HEK293 (cell line): ENCODE measurements around the gene TAF12.
A peak's percentile ranks its signal among the peaks of the same experiment; 100 is the strongest.

ENCODE experiments used
- GLI4 ChIP-seq: fragments of 450-650 bp; formaldehyde crosslinking; IDR thresholded peaks from 2 replicates; pipeline ENCODE4 v1.5.1; 2016; ENCODE audit warnings: missing biosample characterization, missing genetic modification characterization
- GLIS1 ChIP-seq: fragments of 450-650 bp; formaldehyde crosslinking; IDR thresholded peaks from 2 replicates; pipeline ENCODE4 v1.5.1; 2016; ENCODE audit warnings: missing biosample characterization, missing genetic modification characterization
- IKZF3 ChIP-seq: fragments of 450-650 bp; IDR thresholded peaks from 2 replicates; pipeline ENCODE4 v1.5.0; 2018; ENCODE audit warnings: missing biosample characterization, mild to moderate bottlenecking, missing genetic modification characterization, moderate library complexity
- KLF10 ChIP-seq: fragments of 450-650 bp; IDR thresholded peaks from 2 replicates; pipeline ENCODE4 v1.5.1; 2018; ENCODE audit warnings: missing biosample characterization, mild to moderate bottlenecking, missing genetic modification characterization
- OSR2 ChIP-seq: fragments of 450-650 bp; formaldehyde crosslinking; IDR thresholded peaks from 2 replicates; pipeline ENCODE4 v1.5.1; 2016; ENCODE audit warnings: missing biosample characterization, missing genetic modification characterization
- SCRT2 ChIP-seq: fragments of 450-650 bp; formaldehyde crosslinking; IDR thresholded peaks from 2 replicates; pipeline ENCODE4 v1.5.1; 2016; ENCODE audit warnings: missing biosample characterization, missing genetic modification characterization
- YY1 ChIP-seq: fragments of 450-650 bp; formaldehyde crosslinking; IDR thresholded peaks from 2 replicates; pipeline ENCODE4 v1.5.1; 2018; ENCODE audit warnings: missing biosample characterization, missing genetic modification characterization
- YY2 ChIP-seq: fragments of 450-650 bp; formaldehyde crosslinking; IDR thresholded peaks from 2 replicates; pipeline ENCODE4 v1.5.1; 2016; ENCODE audit warnings: missing biosample characterization, missing genetic modification characterization
- ZNF10 ChIP-seq: fragments of 450-650 bp; formaldehyde crosslinking; IDR thresholded peaks from 2 replicates; pipeline ENCODE4 v1.5.1; 2017; ENCODE audit warnings: missing biosample characterization, missing genetic modification characterization
- ZNF121 ChIP-seq: fragments of 450-650 bp; formaldehyde crosslinking; IDR thresholded peaks from 2 replicates; pipeline ENCODE4 v1.5.1; 2016; ENCODE audit warnings: missing biosample characterization, missing genetic modification characterization
- ZNF23 ChIP-seq: fragments of 450-650 bp; formaldehyde crosslinking; IDR thresholded peaks from 2 replicates; pipeline ENCODE4 v1.5.1; 2016; ENCODE audit warnings: missing biosample characterization, missing genetic modification characterization, borderline replicate concordance
- ZNF24 ChIP-seq: fragments of 450-650 bp; formaldehyde crosslinking; IDR thresholded peaks from 2 replicates; pipeline ENCODE4 v1.5.1; 2016; ENCODE audit warnings: missing biosample characterization, missing genetic modification characterization
- ZNF248 ChIP-seq: fragments of 450-650 bp; formaldehyde crosslinking; IDR thresholded peaks from 2 replicates; pipeline ENCODE4 v1.5.1; 2017; ENCODE audit warnings: missing biosample characterization, missing genetic modification characterization
- ZNF324 ChIP-seq: fragments of 450-650 bp; formaldehyde crosslinking; IDR thresholded peaks from 2 replicates; pipeline ENCODE4 v1.5.1; 2016; ENCODE audit warnings: missing biosample characterization, missing genetic modification characterization
- ZNF341 ChIP-seq: fragments of 450-650 bp; formaldehyde crosslinking; IDR thresholded peaks from 2 replicates; pipeline ENCODE4; 2016; ENCODE audit warnings: low read depth, missing biosample characterization, missing genetic modification characterization
- ZNF354C ChIP-seq: fragments of 450-650 bp; formaldehyde crosslinking; IDR thresholded peaks from 2 replicates; pipeline ENCODE4 v1.5.1; 2016; ENCODE audit warnings: missing biosample characterization, missing genetic modification characterization, low read depth, borderline replicate concordance
- ZNF37A ChIP-seq: fragments of 450-650 bp; IDR thresholded peaks from 2 replicates; pipeline ENCODE4 v1.5.1; 2018; ENCODE audit warnings: missing biosample characterization, missing genetic modification characterization
- ZNF514 ChIP-seq: fragments of 450-650 bp; formaldehyde crosslinking; IDR thresholded peaks from 2 replicates; pipeline ENCODE4 v1.5.1; 2016; ENCODE audit warnings: missing biosample characterization, missing genetic modification characterization
- ZNF785 ChIP-seq: fragments of 450-650 bp; formaldehyde crosslinking; IDR thresholded peaks from 2 replicates; pipeline ENCODE4 v1.5.1; 2016; ENCODE audit warnings: missing biosample characterization, missing genetic modification characterization
- ZSCAN30 ChIP-seq: fragments of 450-650 bp; IDR thresholded peaks from 2 replicates; pipeline ENCODE4 v1.5.1; 2018; ENCODE audit warnings: missing biosample characterization, mild to moderate bottlenecking, missing genetic modification characterization, moderate library complexity
- TF ChIP-seq, protein P1 (sequence below): fragments of 450-650 bp; formaldehyde crosslinking; IDR thresholded peaks from 2 replicates; pipeline ENCODE4 v1.5.1; 2016; ENCODE audit warnings: missing biosample characterization, missing genetic modification characterization
- TF ChIP-seq, protein P2 (sequence below): fragments of 450-650 bp; formaldehyde crosslinking; IDR thresholded peaks from 2 replicates; pipeline ENCODE4 v1.5.0; 2017; ENCODE audit warnings: missing biosample characterization, missing genetic modification characterization, borderline replicate concordance
- TF ChIP-seq, protein P3 (sequence below): fragments of 450-650 bp; formaldehyde crosslinking; IDR thresholded peaks from 2 replicates; pipeline ENCODE4 v1.5.1; 2016; ENCODE audit warnings: missing biosample characterization, missing genetic modification characterization
- TF ChIP-seq, protein P4 (sequence below): fragments of 450-650 bp; formaldehyde crosslinking; IDR thresholded peaks from 2 replicates; pipeline ENCODE4 v1.5.1; 2017; ENCODE audit warnings: missing biosample characterization, missing genetic modification characterization
- TF ChIP-seq, protein P5 (sequence below): fragments of 450-650 bp; formaldehyde crosslinking; IDR thresholded peaks from 2 replicates; pipeline ENCODE4 v1.5.1; 2016; ENCODE audit warnings: missing biosample characterization, missing genetic modification characterization
- TF ChIP-seq, protein P6 (sequence below): sonication (generic); formaldehyde crosslinking; IDR thresholded peaks from 2 replicates; pipeline ENCODE4 v1.8.1; 2022; ENCODE audit warnings: mild to moderate bottlenecking, moderate library complexity, missing genetic modification reagents

Gene TAF12

DNA sequence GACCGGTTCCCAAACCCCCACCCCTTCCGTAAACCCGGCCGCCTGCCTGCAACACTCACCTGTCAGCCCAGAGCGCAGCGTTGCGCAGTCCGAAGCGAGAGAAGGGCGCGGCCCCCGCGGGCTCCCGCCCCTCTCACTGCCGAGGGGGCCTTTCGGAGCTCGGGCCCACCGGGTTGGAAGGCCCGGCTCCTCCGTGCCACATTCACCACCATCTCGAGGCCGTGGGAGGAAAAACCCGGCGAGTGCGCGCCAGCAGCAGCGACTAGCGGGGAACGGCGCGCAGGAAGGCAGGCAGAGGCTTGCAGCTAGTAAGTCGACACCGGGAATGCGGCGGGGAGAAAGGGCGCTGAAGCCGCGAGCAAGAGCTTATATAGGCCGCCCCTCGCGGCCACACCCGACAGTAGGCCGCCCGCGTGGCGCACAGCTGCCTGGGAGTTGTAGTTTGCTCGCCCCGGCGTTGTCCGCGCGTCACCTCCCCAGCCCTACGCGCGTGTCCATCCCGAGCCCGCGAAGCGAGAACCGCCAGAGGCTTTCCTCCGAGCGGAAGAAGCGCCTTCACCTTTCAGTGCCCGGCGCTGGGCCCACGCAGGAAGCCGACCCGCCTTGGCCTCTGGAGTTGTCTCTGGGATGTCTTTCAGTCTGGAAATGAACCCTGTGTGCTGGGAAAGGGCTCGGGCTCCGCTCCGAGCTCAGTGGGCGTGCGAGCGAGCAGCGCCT is 61.2 kb downstream of the TAF12 start (continued):
- TF ChIP-seq, protein P1, sequence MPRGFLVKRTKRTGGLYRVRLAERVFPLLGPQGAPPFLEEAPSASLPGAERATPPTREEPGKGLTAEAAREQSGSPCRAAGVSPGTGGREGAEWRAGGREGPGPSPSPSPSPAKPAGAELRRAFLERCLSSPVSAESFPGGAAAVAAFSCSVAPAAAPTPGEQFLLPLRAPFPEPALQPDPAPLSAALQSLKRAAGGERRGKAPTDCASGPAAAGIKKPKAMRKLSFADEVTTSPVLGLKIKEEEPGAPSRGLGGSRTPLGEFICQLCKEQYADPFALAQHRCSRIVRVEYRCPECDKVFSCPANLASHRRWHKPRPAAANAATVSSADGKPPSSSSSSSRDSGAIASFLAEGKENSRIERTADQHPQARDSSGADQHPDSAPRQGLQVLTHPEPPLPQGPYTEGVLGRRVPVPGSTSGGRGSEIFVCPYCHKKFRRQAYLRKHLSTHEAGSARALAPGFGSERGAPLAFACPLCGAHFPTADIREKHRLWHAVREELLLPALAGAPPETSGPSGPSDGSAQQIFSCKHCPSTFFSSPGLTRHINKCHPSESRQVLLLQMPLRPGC (tag by site-specific recombination), result peak; percentile 72
- TF ChIP-seq ZNF248 (tag by site-specific recombination) (no peak), ZSCAN30 (tag by site-specific recombination) (peak; percentile 97), ZNF354C (tag by site-specific recombination) (no peak), ZNF121 (peak; percentile 44; the same call in 1 of the 2 replicates), ZNF785 (tag by site-specific recombination) (peak; percentile 57; the same call in 1 of the 2 replicates), ZNF24 (tag by site-specific recombination) (peak; percentile 64), ZNF23 (tag by site-specific recombination) (peak; percentile 68; the same call in 1 of the 2 replicates), ZNF10 (tag by site-specific recombination) (peak; percentile 77; the same call in 1 of the 2 replicates), GLIS1 (tag by site-specific recombination) (peak; percentile 70), KLF10 (tag by site-specific recombination) (0 out of 2 replicates have a peak, but pooled peaks have one; percentile 64), GLI4 (tag by site-specific recombination) (0 out of 2 replicates have a peak, but pooled peaks have one; percentile 82), ZNF514 (tag by site-specific recombination) (no peak), ZNF37A (tag by site-specific recombination) (no peak), ZNF341 (tag by site-specific recombination) (peak; percentile 41), YY2 (peak; percentile 78), IKZF3 (0 out of 2 replicates have a peak, but pooled peaks have one; percentile 33), OSR2 (tag by site-specific recombination) (peak; percentile 50), ZNF324 (tag by site-specific recombination) (peak; percentile 78; the same call in 1 of the 2 replicates), SCRT2 (tag by site-specific recombination) (peak; percentile 95), YY1 (tag by site-specific recombination) (peak; percentile 67; the same call in 1 of the 2 replicates)
- TF ChIP-seq, protein P2, sequence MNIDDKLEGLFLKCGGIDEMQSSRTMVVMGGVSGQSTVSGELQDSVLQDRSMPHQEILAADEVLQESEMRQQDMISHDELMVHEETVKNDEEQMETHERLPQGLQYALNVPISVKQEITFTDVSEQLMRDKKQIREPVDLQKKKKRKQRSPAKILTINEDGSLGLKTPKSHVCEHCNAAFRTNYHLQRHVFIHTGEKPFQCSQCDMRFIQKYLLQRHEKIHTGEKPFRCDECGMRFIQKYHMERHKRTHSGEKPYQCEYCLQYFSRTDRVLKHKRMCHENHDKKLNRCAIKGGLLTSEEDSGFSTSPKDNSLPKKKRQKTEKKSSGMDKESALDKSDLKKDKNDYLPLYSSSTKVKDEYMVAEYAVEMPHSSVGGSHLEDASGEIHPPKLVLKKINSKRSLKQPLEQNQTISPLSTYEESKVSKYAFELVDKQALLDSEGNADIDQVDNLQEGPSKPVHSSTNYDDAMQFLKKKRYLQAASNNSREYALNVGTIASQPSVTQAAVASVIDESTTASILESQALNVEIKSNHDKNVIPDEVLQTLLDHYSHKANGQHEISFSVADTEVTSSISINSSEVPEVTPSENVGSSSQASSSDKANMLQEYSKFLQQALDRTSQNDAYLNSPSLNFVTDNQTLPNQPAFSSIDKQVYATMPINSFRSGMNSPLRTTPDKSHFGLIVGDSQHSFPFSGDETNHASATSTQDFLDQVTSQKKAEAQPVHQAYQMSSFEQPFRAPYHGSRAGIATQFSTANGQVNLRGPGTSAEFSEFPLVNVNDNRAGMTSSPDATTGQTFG, result peak; percentile 88
- TF ChIP-seq, protein P3, sequence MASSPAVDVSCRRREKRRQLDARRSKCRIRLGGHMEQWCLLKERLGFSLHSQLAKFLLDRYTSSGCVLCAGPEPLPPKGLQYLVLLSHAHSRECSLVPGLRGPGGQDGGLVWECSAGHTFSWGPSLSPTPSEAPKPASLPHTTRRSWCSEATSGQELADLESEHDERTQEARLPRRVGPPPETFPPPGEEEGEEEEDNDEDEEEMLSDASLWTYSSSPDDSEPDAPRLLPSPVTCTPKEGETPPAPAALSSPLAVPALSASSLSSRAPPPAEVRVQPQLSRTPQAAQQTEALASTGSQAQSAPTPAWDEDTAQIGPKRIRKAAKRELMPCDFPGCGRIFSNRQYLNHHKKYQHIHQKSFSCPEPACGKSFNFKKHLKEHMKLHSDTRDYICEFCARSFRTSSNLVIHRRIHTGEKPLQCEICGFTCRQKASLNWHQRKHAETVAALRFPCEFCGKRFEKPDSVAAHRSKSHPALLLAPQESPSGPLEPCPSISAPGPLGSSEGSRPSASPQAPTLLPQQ (tag by site-specific recombination), result peak; percentile 84
- TF ChIP-seq, protein P4, sequence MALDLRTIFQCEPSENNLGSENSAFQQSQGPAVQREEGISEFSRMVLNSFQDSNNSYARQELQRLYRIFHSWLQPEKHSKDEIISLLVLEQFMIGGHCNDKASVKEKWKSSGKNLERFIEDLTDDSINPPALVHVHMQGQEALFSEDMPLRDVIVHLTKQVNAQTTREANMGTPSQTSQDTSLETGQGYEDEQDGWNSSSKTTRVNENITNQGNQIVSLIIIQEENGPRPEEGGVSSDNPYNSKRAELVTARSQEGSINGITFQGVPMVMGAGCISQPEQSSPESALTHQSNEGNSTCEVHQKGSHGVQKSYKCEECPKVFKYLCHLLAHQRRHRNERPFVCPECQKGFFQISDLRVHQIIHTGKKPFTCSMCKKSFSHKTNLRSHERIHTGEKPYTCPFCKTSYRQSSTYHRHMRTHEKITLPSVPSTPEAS (tag by site-specific recombination), result peak; percentile 44; the same call in 1 of the 2 replicates
- TF ChIP-seq, protein P5, sequence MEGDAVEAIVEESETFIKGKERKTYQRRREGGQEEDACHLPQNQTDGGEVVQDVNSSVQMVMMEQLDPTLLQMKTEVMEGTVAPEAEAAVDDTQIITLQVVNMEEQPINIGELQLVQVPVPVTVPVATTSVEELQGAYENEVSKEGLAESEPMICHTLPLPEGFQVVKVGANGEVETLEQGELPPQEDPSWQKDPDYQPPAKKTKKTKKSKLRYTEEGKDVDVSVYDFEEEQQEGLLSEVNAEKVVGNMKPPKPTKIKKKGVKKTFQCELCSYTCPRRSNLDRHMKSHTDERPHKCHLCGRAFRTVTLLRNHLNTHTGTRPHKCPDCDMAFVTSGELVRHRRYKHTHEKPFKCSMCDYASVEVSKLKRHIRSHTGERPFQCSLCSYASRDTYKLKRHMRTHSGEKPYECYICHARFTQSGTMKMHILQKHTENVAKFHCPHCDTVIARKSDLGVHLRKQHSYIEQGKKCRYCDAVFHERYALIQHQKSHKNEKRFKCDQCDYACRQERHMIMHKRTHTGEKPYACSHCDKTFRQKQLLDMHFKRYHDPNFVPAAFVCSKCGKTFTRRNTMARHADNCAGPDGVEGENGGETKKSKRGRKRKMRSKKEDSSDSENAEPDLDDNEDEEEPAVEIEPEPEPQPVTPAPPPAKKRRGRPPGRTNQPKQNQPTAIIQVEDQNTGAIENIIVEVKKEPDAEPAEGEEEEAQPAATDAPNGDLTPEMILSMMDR, result peak; percentile 81
- TF ChIP-seq, protein P6, sequence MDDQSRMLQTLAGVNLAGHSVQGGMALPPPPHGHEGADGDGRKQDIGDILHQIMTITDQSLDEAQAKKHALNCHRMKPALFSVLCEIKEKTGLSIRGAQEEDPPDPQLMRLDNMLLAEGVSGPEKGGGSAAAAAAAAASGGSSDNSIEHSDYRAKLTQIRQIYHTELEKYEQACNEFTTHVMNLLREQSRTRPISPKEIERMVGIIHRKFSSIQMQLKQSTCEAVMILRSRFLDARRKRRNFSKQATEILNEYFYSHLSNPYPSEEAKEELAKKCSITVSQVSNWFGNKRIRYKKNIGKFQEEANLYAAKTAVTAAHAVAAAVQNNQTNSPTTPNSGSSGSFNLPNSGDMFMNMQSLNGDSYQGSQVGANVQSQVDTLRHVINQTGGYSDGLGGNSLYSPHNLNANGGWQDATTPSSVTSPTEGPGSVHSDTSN (CRISPR knock-in tag), result peak; percentile 89; the same call in 1 of the 2 replicates
